Endothelial cell of hepatic sinusoid (primary cell): ENCODE data around the gene TMEM63C.

Experiments
- in situ Hi-C: cut with HindIII; loops from 2 replicates; pipeline ENCODE4 v1.10.0; 2017; ENCODE audit warnings: low sequenced_read_pairs

Gene TMEM63C, protein sequence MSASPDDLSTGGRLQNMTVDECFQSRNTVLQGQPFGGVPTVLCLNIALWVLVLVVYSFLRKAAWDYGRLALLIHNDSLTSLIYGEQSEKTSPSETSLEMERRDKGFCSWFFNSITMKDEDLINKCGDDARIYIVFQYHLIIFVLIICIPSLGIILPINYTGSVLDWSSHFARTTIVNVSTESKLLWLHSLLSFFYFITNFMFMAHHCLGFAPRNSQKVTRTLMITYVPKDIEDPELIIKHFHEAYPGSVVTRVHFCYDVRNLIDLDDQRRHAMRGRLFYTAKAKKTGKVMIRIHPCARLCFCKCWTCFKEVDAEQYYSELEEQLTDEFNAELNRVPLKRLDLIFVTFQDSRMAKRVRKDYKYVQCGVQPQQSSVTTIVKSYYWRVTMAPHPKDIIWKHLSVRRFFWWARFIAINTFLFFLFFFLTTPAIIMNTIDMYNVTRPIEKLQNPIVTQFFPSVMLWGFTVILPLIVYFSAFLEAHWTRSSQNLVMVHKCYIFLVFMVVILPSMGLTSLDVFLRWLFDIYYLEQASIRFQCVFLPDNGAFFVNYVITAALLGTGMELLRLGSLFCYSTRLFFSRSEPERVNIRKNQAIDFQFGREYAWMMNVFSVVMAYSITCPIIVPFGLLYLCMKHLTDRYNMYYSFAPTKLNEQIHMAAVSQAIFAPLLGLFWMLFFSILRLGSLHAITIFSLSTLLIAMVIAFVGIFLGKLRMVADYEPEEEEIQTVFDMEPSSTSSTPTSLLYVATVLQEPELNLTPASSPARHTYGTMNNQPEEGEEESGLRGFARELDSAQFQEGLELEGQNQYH

DNA sequence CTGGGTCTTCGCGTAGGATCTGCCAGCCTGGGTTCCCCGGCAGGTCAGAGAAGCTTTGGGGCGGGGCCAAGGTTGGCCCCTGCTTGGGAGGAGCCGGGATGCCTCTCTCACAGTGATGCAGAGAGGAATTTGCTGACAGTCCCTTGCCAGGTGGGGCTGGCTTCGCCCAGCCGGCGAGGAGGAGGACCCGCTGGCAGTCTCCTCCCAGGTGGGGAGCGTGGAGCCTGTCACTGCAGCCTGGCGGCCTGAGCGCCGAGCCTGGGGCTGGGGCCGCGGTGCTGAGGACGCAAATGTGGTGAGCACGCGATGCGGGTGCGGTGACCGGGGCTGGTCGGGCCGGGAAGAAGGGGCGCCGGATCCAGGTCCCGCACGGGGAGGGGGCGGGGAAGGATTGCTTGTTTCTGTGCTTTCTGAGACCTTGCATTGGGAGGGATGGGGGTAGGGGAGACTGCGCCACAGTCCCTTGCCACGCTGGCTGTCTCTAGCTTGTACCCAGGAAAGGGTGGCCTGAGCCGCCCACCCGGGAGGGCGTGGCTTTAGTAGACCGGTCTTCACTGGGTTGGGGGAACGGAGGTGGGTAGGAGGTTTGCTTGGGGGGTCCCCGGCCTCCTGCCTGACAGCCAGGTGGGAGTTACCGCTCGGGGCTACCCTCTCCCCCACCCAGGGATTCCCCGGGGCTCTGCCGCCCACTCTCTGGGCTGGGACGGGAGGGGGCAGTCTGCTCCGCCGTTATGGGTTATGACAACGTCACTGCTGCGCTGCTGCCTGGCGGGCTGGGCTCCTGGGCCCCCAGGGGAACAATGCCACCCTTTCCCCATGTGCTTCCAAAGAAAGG, at the start of gene TMEM63C:
Gene TMEM63C, plus strand, starts transcription at position 196 of the 835 bp plus-strand sequence. CDS start 37,016 bp downstream, outside the sequence.
- in situ Hi-C loops, result no loop called here

DNA sequence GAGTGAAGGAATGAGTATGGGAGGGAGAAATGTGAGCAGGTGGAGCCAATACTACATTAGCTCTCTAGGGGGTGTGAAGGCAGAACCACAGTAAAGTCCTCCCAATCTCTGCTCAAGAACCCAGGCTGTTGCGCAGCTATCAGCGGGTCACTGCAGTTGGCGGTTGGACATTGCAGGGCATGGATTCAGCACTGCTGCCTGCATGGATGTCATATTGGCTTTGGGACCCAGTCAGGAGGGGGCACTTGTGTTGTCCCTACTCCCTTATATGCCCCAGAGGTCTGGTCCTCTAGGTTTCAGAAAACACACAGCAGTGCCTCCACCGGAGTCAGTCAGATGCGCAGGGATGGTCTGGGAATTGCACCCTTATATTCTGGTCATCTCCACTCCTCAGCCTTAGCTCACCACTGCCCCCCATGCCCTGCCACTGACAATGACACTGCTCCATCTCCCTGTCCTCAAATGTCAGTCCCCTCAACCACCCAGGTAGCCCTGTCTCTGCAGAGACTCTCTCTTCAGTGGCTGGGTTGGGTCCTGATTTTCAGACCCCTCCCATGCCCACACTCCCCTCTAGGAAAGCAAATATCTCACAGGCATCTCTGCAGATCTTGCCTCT, 49.6 kb upstream of the TMEM63C start:
- in situ Hi-C loops, result no loop called here

DNA sequence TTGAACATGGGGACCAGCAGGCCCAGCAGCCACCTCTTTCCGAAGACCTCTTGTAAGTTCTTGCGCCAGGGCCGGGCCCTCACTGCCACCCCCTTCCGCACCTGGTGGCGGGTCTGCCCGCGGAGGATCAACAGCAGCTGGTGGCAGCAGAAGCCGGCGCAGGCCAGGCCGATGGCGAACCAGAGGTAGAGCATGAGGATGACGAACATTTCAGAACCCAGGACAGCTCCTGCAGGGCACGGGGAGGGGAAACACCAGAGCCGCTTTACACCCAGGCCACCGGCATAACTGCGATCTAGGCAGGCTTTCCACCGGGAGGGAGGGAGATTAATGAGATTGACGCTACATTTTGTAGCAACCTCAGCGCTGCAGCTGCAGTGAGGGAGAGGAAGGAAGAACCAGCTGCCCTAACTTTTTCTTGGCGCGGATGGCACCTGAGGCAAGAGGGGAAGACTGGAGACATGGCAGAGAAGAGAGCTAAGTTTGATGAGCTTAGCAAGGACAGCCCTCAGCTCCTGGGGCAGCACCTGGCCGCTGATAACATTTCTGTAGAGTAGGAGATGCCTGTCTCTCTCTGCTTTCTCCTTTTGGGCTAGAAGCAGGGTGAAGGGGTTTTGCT, 47.8 kb upstream of the TMEM63C start:
- in situ Hi-C loops, result no loop called here

DNA sequence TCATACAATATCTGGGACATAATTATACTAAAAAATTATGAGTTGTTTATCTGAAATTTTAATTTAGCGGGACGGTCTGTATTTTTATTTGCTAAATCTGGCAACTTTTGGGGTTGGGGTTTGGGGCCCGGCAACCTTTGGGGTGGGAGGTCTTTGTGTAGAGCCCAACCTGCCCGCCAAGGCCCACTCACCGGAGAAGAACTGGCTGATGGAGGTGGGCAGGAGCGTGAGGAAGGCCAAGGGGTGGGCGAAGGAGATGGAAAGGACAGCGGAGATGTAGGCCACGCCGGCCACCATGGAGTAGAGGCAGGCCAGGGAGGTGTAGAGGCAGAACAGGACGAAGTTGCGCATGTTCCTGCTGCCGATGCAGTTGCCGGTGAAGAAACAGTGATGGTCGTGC, 42.6 kb upstream of the TMEM63C start:
- in situ Hi-C loops, result no loop called here

DNA sequence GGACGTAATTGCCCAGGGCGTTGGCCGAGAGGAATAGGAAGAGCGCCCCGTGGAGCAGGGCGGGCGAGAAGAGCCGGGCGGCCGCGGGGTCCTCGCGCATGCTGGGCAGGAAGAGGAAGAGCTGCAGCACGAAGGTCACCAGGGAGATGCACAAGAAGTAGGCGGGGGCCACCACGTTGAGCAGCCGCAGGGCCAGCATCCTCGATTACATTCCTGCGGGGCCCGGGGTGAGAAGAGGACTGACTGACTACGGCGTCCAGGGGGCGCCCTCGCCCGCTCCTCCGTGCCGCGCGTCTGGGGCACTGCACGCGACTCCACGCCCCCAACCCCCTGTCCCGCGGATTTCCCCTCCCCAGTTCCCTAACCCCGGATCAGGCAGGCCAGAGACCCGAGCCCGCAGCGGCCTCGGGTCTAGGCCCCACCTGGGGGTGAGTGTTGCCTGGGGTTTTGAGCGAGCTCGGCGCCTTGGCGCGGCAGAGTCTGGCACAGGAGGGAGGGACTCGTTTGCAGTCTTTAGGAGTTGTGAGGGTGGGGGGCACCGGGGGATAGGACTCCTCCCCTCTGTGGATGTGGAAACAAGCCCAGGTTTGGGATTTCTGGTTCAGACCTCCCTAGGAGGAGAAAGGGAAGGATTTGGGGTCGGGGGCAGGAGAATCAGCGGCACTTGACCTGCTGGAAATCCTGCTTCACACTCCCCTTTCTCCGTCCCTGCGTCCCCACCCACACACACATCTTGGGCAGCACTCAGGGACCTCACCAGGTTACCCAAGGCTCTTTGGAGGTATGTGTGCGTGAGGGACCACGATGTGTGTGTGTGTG, 41.8 kb upstream of the TMEM63C start:
- in situ Hi-C loops, result no loop called here

DNA sequence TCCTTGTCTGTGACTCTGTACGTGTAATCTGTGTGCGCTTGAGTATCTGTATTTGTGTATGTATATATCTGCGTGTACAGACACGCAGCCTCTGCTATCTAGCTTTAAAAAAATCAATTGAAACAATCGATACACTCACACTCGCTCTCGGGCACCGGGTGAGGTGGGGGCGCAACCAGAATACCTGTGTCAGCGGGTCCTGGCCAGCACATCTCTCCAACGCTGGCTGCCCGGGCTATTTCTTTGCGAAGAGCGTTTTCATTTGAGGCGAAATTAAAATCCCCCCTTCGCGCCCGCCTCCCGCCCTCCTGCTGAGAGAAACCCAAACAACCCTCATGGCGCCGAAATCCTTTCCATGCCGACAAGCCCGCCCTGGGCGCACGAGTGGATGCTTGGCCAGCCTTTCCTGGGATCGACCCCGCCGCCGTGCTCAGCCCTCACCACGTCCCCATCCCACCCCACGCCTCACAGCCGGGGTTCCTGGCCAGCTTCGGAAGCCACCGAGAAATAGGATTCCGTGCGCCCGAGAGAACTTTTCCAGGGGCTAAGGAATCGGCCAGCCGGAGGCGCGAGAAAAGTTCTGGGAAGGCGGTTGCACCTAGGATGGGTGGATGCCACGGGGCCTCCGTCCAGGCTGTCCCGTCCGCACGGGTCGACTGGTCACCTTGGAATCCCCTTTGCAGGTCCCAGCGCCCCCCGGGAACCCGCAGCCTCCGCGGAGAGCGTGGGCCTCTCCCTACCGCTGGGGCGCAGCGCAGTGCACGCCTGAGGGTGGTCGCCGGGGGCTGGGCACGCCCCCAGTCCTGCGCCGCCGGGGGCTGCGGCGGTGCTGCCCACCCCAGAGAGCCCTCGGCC, 41.0 kb upstream of the TMEM63C start:
- in situ Hi-C loops, result no loop called here

DNA sequence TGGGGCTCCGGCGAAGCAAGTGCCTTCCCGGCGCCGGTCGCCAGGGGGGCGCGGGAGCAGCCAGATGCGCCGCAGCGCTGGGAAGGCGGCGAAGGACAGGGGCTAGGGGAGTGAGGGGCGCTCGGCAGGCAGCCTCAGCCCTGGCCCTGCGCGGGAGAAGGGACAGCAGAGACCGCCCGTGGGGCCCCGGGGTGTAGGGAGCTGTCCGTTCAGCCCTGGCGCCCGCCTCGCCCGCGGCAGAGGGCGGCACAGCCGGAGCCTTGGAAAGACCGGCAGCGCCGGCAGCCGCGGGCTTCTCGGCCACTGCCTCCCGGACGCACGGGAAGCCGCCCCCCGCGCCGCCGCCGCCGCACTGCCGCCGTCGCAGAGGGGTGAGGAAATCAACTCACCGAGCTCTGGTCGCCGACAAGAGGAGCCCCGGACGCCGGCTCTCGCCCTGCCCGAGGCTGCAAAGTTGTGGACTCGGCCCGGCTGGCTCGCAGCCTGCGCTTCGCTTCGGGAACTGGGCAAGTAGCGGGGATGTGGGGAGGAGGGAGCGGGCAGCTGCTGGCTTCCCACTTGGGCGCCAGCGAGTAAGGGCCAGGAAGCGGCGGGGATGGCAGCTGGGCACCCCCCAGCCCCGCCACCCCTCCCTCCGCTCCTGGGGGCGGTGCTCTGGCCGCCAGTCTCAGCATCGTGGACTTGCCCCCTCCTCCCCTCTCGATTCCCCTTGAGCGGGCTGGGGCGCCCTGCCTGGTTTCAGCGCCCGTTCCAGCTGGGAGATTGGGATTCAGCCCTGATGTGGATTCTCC, 40.2 kb upstream of the TMEM63C start, which contains the start of gene ZDHHC22:
Gene ZDHHC22, minus strand, starts transcription at position 578 of the 791 bp plus-strand sequence. CDS start 2,053 bp downstream, outside the sequence.
- in situ Hi-C loops, result no loop called here

DNA sequence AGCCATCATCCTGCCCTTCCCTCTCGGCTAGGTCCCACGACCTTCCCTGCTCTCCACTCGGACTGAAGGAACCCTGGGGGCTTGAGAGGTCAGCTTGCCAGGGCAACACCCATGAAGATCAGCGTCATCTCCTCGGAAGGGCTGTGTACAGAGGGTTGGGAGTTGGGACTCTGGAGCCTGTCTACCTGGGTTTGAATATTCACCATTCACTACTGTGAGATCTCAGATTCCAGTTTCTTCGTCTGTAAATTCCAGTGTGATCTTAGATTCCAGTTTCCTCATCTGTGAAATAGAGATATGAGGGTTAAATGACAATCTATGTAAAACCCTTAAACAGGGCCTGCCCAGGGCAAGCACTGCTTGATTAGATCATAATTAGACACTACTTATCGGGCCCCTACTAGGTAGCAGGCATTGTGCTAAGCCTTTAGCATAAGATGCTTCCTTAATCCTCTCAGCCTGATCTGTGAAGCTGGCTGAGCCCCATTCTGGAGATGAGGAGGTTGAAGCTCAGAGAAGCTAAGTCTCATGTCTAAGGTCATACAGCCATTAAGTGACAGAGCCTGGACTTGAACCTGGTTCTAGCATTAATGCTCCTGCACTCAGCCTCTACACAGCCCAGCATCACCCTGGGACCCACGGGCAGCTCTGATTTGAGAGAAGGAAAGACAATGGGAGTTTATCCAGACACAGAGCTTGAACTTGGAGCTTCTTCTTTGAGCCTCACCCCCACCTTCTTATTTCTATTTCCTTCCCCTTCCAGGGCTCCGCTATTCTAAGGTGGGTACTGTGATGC, 39.4 kb upstream of the TMEM63C start:
- in situ Hi-C loops, result no loop called here

DNA sequence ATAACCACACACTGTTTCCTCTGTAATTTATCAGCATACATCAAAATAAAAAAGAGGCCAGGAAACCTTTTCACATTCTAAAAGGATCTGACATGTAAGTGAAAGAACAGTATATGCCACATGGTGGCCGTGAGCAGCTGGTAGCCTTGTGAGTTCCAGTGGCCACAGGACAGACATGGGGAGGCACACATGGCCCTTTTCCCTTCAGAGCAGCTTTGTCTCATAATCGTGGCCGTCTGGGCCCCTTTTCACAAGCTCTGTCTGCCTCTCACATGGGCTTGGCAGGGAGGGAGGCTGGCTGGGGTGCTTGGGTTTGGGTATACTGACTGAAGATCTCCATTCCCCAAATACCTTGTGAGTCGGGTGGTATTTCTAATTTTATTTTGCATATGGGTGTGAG, 38.5 kb upstream of the TMEM63C start:
- in situ Hi-C loops, result no loop called here

DNA sequence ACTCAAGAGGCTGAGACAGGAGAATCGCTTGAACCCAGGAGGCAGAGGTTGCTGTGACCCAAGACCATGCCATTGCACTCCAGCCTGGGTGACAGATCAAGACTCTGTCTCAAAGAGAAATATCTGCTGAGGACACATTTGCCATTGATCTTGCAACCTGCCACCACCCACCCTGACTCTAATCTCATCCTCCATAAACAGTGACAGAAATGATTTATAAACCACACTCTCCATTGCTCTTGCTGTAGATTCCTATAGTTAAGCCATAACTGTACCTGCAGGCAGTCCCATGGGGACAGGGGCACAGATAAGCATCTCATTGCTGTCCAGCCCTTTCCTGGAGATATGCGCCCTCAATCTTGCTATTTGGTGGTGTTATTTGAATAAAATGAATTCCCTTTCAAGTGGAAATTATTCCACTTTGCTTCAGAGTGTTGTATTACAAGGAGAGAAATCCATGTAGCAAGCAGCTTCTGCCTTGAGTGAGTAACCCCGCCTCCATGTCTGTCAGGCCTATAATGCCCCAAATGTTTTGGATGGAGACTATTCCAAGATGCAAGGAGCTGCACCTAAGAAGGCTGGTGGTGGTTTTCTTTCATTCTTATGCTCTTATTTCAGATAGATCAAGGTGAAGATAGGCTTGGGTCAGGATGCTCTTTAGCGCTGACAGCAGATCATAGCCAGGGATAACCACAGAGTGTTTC, 37.0 kb upstream of the TMEM63C start:
- in situ Hi-C loops, result no loop called here

DNA sequence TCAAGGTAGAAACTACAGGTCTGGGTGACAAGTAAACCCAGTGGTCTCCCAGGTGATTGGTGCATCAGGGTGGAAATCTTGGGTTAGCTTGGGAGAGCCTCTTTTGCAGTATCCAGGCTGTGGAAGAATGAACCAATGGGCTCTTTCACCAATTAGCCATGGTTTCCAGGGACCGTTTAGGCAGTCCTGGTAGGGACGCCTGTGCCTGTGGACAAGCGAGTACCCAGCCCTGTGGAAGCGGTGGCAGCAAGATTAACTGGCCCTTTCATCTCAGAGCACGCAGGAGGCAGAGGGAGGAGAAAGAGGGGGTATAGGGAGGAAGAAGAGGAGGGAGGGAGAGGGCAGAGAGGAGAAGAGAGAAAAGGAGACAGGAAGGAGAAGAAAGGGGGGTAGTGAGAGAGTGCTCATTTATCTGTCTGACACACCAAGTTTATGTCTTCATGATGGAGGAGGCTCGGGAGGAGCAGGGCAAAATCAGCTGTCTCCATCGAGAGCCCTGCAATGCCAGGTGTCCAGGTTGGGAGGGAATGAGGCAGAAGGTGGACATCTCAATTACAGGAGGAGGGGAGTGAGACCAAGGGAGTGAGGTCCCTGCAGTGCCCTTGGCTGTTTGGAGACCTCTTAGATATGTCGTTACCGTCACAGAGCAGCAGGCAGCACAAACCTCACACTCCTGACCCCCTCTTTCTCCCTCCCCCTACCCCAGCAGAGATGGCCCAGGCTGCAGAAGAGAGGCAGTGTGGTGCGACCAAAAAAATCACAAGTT, 35.4 kb upstream of the TMEM63C start:
- in situ Hi-C loops, result no loop called here

DNA sequence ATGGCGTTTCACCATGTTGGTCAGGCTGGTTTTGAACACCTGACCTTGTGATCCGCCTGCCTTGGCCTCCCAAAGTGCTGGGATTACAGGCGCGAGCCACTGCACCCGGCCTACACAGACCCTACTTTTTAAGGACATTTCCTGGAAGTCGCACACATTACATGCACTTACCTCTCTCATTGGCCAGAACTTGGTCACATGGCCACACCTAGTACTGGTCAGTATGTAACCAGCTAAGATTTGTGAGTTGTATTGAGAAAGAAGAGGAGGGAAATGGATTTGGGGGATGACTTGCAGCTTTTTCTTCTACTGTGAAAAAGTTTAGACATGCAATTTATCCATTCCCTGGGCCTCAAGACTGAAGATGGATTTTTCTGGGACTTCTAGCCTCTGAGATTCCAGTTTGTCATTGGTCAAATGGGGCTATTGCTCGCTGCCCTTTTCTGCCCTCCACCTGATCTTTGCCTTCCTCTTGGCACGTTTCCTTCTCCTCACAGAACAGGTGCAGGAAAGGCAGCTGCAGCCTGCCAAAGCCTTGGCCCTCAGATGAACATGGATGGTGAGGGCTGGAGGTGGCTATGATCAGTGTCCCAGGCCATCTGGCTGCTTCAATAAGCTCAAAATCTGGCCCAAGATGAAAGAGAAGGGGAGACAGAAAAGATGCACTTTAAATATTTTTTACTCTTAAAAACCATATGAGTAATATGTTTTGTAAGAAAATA, 32.9 kb upstream of the TMEM63C start:
- in situ Hi-C loops, result no loop called here

DNA sequence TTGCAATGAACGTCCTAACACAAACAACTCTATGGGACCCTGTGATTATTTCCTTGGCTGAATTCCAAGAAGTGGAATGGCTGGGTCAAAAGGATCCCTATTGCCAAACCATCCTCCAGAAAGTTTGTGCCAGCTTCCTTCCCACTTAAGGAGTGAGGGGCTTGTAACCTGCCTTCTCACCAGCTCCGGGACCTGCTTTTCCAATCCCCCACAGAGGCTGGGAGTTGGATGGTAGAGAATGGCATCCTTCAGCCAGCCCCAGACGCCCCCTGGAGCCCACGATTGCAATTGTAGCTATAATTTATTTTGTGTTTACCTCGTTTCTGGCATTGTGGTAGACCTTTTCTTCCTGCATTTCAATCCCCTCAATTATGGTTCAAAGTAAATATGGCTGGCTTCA, 30.4 kb upstream of the TMEM63C start:
- in situ Hi-C loops, result no loop called here

DNA sequence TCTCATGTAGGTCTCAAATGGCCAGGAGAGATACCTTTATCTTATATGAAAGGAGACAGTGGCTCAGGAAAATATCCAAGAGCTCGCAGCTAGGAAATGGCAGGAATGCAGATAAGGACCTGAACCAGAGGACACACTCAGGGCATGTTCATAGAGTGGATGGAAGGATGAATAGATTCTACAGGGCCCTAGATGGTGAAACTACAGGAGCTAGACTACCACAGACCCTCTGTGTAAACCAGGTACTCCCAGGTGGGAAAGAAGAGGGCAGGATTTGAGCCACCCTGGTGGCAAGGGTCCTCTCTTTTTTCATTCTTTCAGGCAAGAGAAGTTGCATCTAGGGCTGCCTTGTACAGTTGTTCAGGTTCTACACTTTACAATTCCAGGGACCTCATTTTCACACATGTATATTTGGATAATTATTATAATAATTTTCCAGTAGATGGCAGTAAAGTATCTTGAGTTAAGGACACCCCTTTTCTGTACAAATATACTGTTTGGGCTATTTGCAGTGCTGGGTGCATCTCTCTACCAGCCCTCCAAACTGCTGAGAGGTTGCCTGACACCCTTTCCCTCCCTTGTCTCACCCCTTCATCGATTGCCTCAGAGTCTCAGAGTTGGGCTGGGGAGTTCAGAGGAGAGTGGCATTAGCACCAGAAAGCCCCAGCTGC, 29.5 kb upstream of the TMEM63C start:
- in situ Hi-C loops, result no loop called here
